Neuronal stem cell (in vitro differentiated cells): ENCODE measurements around the gene PID1.

Source experiments
- DNase-seq: peaks from one replicate; pipeline ENCODE4 v3.0.0-alpha.2; 2013; ENCODE audit warnings: low spot score
- H2AFZ ChIP-seq: one replicate; pipeline ENCODE4 v1.6.1; 2013; ENCODE audit warnings: mild to moderate bottlenecking, low read length, inconsistent platforms
- H2AK5ac ChIP-seq: 2 replicates; pipeline ENCODE4 v1.6.1; 2013; ENCODE audit warnings: low read depth, mild to moderate bottlenecking, inconsistent platforms, low read length, moderate library complexity, mixed read lengths
- H2BK120ac ChIP-seq: 2 replicates; pipeline ENCODE4 v1.6.1; 2013; ENCODE audit warnings: low read depth, mild to moderate bottlenecking, inconsistent platforms, low read length, moderate library complexity, mixed read lengths
- H2BK12ac ChIP-seq: one replicate; pipeline ENCODE4 v1.6.1; 2013; ENCODE audit warnings: low read length, inconsistent platforms
- H2BK15ac ChIP-seq: 2 replicates; pipeline ENCODE4 v1.6.1; 2013; ENCODE audit warnings: mild to moderate bottlenecking, low read length, inconsistent platforms, mixed read lengths
- H2BK5ac ChIP-seq: one replicate; pipeline ENCODE4 v1.6.1; 2013; ENCODE audit warnings: inconsistent platforms, mild to moderate bottlenecking, low read length, moderate library complexity
- H3K14ac ChIP-seq: one replicate; pipeline ENCODE4 v1.6.1; 2013; ENCODE audit warnings: low read length, inconsistent platforms
- H3K18ac ChIP-seq: 2 replicates; pipeline ENCODE4 v1.6.1; 2013; ENCODE audit warnings: low read length, inconsistent platforms
- H3K23ac ChIP-seq: 2 replicates; pipeline ENCODE4 v1.6.1; 2013; ENCODE audit warnings: low read depth, mild to moderate bottlenecking, mixed read lengths, low read length, inconsistent platforms; ENCODE audit not compliant: poor library complexity
- H3K27ac ChIP-seq: replicated peaks from 3 replicates; pipeline ENCODE4 v1.5.1; 2013; ENCODE audit warnings: low read length, inconsistent platforms
- H3K27me3 ChIP-seq, 3 experiments: 2 replicates each; pipeline ENCODE4 v1.6.1; 2013; ENCODE audit warnings: low read length in 3 of 3, mild to moderate bottlenecking in 2 of 3, inconsistent platforms in 1 of 3, low read depth in 1 of 3, mixed read lengths in 1 of 3, moderate library complexity in 1 of 3; ENCODE audit not compliant: control insufficient read depth in 3 of 3, insufficient read depth in 3 of 3
- H3K36me3 ChIP-seq, 2 donors: replicated peaks in 1 of 2; 2 replicates each; pipeline ENCODE4 v1.6.1; 2013; ENCODE audit warnings: low read length in 2 of 2; ENCODE audit not compliant: control insufficient read depth in 2 of 2, insufficient read depth in 2 of 2
- H3K4ac ChIP-seq: 2 replicates; pipeline ENCODE4 v1.6.1; 2013; ENCODE audit warnings: inconsistent platforms, mild to moderate bottlenecking, low read length, moderate library complexity
- H3K4me1 ChIP-seq, 2 donors: 1 replicate in 1 of 2; 2 replicates in 1 of 2; pipeline ENCODE4 v1.6.1; 2013; ENCODE audit warnings: low read length in 2 of 2, low read depth in 1 of 2; ENCODE audit not compliant: control insufficient read depth in 2 of 2, insufficient read depth in 1 of 2
- H3K4me2 ChIP-seq: one replicate; pipeline ENCODE4 v1.6.1; 2013; ENCODE audit warnings: mild to moderate bottlenecking, low read length, inconsistent platforms; ENCODE audit not compliant: insufficient read depth, poor library complexity, severe bottlenecking
- H3K4me3 ChIP-seq, 2 donors: 2 replicates each; pipeline ENCODE4 v1.5.1; 2013; ENCODE audit warnings: low read length in 2 of 2, mild to moderate bottlenecking in 2 of 2, inconsistent platforms in 1 of 2, moderate library complexity in 1 of 2
- H3K79me1 ChIP-seq: one replicate; pipeline ENCODE4 v1.6.1; 2013; ENCODE audit warnings: low read depth, mild to moderate bottlenecking, inconsistent platforms, low read length, moderate library complexity
- H3K9ac ChIP-seq: one replicate; pipeline ENCODE4 v1.6.1; 2013; ENCODE audit warnings: mild to moderate bottlenecking, low read depth, low read length, inconsistent platforms; ENCODE audit not compliant: poor library complexity
- H3K9me3 ChIP-seq, 2 donors: replicated peaks in 1 of 2; 2 replicates each; pipeline versions ENCODE3 to v1.6.1; 2013; ENCODE audit warnings: low read length in 2 of 2, mild to moderate bottlenecking in 2 of 2, inconsistent platforms in 1 of 2, low read depth in 1 of 2, mixed read lengths in 1 of 2, moderate library complexity in 1 of 2; ENCODE audit not compliant: control insufficient read depth in 2 of 2, insufficient read depth in 1 of 2
- H4K8ac ChIP-seq: one replicate; pipeline ENCODE4 v1.6.1; 2013; ENCODE audit warnings: low read depth, mild to moderate bottlenecking, inconsistent platforms, low read length, moderate library complexity
- H4K91ac ChIP-seq: one replicate; pipeline ENCODE4 v1.6.1; 2013; ENCODE audit warnings: low read length, low read depth, mild to moderate bottlenecking, inconsistent platforms; ENCODE audit not compliant: poor library complexity
- WGBS, 2 donors: extraction: QIAGEN DNeasy Blood & Tissue Kit; methylation state at CpG; one replicate each; pipeline ENCODE4 v1.1.7; 2013; ENCODE audit warnings: missing lambda C conversion rate in 2 of 2, mixed read lengths in 1 of 2; ENCODE audit not compliant: insufficient read length in 2 of 2, insufficient replicate concordance in 1 of 2; ENCODE audit errors: extremely low coverage in 2 of 2; 5-methylcytosine and 5-hydroxymethylcytosine counted together

PID1 gene

GRCh38 chr2:229111744-229112143 lies 159.3 kb downstream of the PID1 start:
- Histone ChIP-seq H2BK120ac (no peak overlapping the region), H3K18ac (no peak overlapping the region), H3K4me1 (no peaks in the 10 kb centered on the region), H4K8ac (no peak overlapping the region), H3K4me3 (no peak overlapping the region), H3K9me3 (no peaks in the 10 kb centered on the region), H3K14ac (no peak overlapping the region), H3K23ac (no peak overlapping the region), H2AFZ (no peak overlapping the region), H3K27ac (no peak overlapping the region), H2AK5ac (no peak overlapping the region), H3K9ac (no peak overlapping the region), H4K91ac (no peak overlapping the region), H2BK5ac (no peak overlapping the region), H3K4ac (no peak overlapping the region), H3K36me3 (no peaks in the 10 kb centered on the region), H2BK12ac (no peak overlapping the region), H2BK15ac (no peak overlapping the region), H3K4me2 (no peak overlapping the region), H3K79me1 (no peaks in the 10 kb centered on the region), H3K27me3 (no peaks in the 10 kb centered on the region)
- DNase-seq, result no peak
- WGBS, 2 donors, result no CpG with 5 or more reads among the region's 5 CpGs

GRCh38 chr2:229109195-229109594 lies 161.9 kb downstream of the PID1 start:
- Histone ChIP-seq H3K14ac (no peak overlapping the region), H3K27me3 (no peaks in the 10 kb centered on the region)

GRCh38 chr2:229107601-229108000 lies 163.5 kb downstream of the PID1 start:
- no CpG with 5 or more reads among the region's 7 CpGs for WGBS, 2 donors
- Histone ChIP-seq H2AK5ac (no peak overlapping the region), H3K18ac (no peak overlapping the region), H2BK120ac (no peak overlapping the region), H2BK15ac (no peak overlapping the region), H3K79me1 (no peaks in the 10 kb centered on the region), H2BK5ac (no peak overlapping the region), H2AFZ (no peak overlapping the region), H3K4me3 (no peak overlapping the region), H3K4me1 (no peaks in the 10 kb centered on the region), H3K36me3 (no peaks in the 10 kb centered on the region), H2BK12ac (no peak overlapping the region), H3K14ac (no peak overlapping the region), H3K27me3 (no peaks in the 10 kb centered on the region), H4K91ac (no peak overlapping the region), H3K4me2 (no peak overlapping the region), H3K4ac (no peak overlapping the region), H4K8ac (no peak overlapping the region), H3K27ac (no peak overlapping the region), H3K9me3 (no peaks in the 10 kb centered on the region), H3K9ac (no peak overlapping the region), H3K23ac (no peak overlapping the region)
- no peak for DNase-seq

More at GRCh38 chr2:229109195-229109594, 161.9 kb downstream of the PID1 start:
- no peaks in the 10 kb centered on the region for H3K36me3 ChIP-seq
- no peaks in the 10 kb centered on the region for H3K9me3 ChIP-seq
- no peak overlapping the region for H2BK5ac ChIP-seq
- no peak overlapping the region for H4K91ac ChIP-seq
- no peak overlapping the region for H2BK15ac ChIP-seq
- WGBS, 2 donors, result no CpG with 5 or more reads among the region's 7 CpGs
- no peak overlapping the region for H2BK12ac ChIP-seq
- no peak overlapping the region for H3K18ac ChIP-seq
- H4K8ac ChIP-seq, result no peak overlapping the region
- H3K4me2 ChIP-seq, result no peak overlapping the region
- no peak overlapping the region for H3K9ac ChIP-seq
- no peak overlapping the region for H3K27ac ChIP-seq
- no peak overlapping the region for H3K4me3 ChIP-seq
- no peaks in the 10 kb centered on the region for H3K4me1 ChIP-seq
- no peak overlapping the region for H2AK5ac ChIP-seq
- H3K4ac ChIP-seq, result no peak overlapping the region
- no peak overlapping the region for H2AFZ ChIP-seq
- H3K23ac ChIP-seq, result no peak overlapping the region
- no peak overlapping the region for H2BK120ac ChIP-seq
- H3K79me1 ChIP-seq, result no peaks in the 10 kb centered on the region
- DNase-seq, result no peak

- H2BK15ac ChIP-seq, result no peak overlapping the region
- H2BK12ac ChIP-seq, result no peak overlapping the region
- no peaks in the 10 kb centered on the region for H3K4me1 ChIP-seq
- no CpG with 5 or more reads among the region's 7 CpGs for WGBS, 2 donors
- H3K27me3 ChIP-seq, result no peaks in the 10 kb centered on the region
- H3K18ac ChIP-seq, result no peak overlapping the region
- no peaks in the 10 kb centered on the region for H3K9me3 ChIP-seq
- no peaks in the 10 kb centered on the region for H3K79me1 ChIP-seq
- H2BK120ac ChIP-seq, result no peak overlapping the region
- H3K4ac ChIP-seq, result no peak overlapping the region
- H4K91ac ChIP-seq, result no peak overlapping the region
- no peak overlapping the region for H2AK5ac ChIP-seq
- H2BK5ac ChIP-seq, result no peak overlapping the region
- H2AFZ ChIP-seq, result no peak overlapping the region
- no peak overlapping the region for H3K14ac ChIP-seq
- H3K9ac ChIP-seq, result no peak overlapping the region
- no peaks in the 10 kb centered on the region for H3K36me3 ChIP-seq
- no peak overlapping the region for H4K8ac ChIP-seq
- no peak overlapping the region for H3K27ac ChIP-seq
- no peak for DNase-seq
- no peak overlapping the region for H3K23ac ChIP-seq
- H3K4me3 ChIP-seq, result no peak overlapping the region
- H3K4me2 ChIP-seq, result no peak overlapping the region
Observed at GRCh38 chr2:229104974-229105387, 166.1 kb downstream of the PID1 start.
